SIG-M5 treated with dmso at 0.1 percent for 504 hours (cell line): ENCODE measurements around the gene LAIR2.
A peak's percentile ranks its signal among the peaks of the same experiment; 100 is the strongest.

ENCODE experiments used
- DNase-seq: peaks from one replicate; lab custom pipeline; 2025; ENCODE audit not compliant: unreplicated experiment; lab: John Stamatoyannopoulos, UW

LAIR2 gene, protein sequence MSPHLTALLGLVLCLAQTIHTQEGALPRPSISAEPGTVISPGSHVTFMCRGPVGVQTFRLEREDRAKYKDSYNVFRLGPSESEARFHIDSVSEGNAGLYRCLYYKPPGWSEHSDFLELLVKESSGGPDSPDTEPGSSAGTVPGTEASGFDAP

GRCh38 chr19:54502518-54503048 is at the start of gene LAIR2:
TSS of gene LAIR2 (plus strand) at chr19:54502831. CDS start at chr19:54502919, 88 bp downstream.
- no peak for DNase-seq

GRCh38 chr19:54453921-54454780 is 48.5 kb upstream of the LAIR2 start:
- DNase-seq, result no peak

DNA sequence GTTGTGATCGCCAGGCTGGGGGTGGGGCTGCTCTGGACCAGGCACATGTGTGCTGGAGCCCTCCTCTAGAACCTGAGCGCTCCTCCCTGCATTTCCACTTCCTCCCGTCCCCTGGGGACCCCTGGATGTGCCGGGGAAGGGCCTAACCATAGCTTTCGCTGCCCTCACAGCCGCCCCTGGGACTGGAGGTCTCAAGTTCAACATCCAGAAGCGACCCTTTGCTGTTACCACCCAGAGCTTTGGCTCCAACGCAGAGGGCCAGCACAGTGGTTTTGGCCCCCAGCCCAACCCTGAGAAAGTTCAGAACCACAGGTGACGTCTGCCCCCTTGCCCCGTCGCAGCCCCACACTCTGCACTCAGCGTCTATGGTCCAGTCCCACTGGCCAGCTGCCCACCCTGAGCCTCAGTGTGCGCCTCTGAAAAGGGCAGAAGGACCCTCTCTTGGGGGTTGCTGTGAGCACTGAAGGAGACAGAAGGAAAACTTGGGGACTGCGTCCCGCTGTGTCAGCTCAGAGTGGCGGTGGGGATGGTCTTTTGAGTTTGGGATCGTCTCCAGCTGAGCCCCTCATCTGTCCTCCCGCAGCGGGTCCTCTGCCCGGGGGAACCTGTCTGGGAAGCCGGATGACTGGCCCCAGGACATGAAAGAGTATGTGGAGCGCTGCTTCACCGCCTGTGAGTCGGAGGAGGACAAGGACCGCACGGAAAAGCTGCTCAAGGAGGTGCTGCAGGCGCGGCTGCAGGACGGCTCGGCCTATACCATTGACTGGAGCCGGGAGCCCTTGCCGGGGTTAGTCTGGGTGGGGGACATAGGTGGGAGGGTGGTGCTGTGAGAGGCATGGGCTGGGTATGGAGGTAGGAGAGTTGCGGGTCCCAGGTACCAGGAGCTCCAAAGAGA is 47.6 kb upstream of the LAIR2 start:
- DNase-seq, result no peak

DNA sequence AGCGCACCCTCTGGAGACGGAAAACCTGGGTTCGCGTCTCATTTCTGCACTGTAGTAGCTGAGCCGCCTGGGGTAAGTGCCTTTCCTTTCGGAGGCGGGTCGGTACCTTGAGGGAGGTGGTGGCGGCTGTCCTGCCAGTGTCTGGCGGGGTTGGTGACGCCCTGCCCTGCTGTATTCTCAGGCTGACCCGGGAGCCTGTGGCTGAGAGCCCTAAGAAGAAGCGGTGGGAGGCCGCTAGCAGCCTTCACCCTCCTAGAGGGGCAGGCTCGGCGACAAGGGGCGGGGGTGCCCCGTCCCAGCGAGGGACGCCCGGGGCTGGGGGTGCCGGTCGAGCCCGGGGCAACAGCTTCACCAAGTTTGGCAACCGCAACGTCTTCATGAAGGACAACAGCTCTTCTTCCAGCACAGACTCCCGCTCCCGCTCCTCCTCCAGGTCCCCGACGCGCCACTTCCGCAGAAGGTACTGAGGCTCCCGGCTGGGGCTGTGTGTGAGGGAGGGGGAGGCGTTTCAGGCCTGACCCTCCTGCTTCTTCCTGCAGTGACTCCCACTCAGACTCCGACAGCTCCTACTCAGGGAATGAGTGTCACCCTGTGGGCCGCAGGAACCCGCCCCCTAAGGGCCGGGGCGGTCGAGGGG is 46.7 kb upstream of the LAIR2 start:
- DNase-seq, result no peak

- no peak for DNase-seq
Measured at GRCh38 chr19:54456423-54457373, 45.9 kb upstream of the LAIR2 start.

- DNase-seq, result no peak
Measured at GRCh38 chr19:54457773-54458647, 44.6 kb upstream of the LAIR2 start.

- DNase-seq, result no peak
Measured at GRCh38 chr19:54458648-54459281, 43.9 kb upstream of the LAIR2 start.

DNA sequence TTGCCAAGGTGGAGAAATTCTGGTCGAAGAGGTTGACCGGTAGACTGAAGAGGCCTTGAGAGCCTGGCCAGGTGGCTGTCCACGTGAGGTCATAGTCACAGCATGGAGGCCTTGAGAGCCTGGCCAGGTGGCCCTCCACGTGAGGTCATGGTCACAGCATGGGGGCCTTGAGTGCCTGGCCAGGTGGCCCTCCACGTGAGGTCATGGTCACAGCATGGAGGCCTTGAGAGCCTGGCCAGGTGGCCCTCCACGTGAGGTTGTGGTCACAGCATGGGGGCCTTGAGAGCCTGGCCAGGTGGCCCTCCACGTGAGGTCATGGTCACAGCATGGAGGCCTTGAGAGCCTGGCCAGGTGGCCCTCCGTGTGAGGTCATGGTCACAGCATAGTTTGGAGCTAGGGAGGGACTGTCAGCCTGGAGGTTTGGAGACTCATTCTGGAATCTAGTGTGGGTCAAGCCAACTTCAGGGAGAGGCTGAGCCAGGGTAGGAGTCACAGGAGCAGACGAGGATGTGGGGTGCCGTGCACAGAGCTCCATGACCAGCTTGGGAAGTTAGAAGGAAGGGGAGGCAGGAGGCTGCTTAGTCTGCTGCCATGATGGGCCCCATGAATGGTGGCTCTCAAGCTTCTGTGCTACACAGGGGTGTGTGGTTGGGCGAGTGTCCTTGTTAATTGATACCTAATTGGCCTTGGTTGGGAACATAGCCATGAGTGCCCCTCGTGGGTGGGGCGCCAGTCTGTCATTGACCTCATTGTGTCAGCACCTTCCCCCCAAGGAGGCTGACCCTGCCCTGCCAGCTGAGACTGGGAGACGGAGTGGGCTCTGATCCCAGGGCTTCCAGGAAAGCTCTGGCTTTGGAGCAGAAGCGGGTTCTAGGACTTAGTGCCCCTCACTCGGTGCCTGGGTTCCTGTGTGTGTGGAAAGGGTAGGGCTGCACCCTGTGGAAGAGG is 43.1 kb upstream of the LAIR2 start:
- no peak for DNase-seq

DNA sequence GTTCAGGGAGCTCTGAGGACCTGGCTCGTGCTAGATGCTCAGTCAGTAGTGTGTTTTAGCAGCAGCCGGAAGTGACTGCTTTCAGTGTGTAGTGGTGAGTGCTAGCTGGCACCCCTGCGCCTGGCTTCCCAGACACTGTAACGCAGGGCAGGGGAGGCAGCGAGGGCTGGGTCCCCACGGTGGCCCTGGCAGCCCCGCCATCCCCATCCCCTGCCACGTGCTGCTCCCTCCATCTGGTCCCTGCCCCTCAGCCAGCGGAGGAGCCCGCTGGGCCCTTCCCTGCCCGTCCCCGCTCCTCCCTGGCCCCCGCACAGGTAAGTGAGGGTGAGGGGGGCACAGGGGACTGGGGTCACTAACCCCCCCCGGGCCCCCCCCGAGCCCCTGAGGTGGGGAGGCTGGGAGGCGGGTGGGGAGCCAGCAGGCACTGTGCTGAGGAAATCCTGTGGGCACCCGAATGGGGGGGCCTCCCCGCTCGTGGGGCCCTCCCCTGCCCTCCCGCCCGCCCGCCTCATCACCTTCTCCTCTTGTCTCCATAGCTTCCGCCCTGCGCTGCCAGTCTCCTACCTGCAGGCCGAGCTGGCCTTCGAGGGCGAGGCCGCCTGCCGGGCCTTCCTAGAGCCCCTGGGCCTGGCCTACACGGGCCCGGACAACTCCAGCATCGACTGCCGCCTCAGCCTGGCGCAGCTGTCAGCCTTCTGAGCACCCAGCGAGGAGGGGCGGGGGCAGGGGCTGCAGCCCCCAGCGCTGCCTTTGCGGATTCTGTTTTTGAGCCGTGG is 42.2 kb upstream of the LAIR2 start:
- no peak for DNase-seq

DNA sequence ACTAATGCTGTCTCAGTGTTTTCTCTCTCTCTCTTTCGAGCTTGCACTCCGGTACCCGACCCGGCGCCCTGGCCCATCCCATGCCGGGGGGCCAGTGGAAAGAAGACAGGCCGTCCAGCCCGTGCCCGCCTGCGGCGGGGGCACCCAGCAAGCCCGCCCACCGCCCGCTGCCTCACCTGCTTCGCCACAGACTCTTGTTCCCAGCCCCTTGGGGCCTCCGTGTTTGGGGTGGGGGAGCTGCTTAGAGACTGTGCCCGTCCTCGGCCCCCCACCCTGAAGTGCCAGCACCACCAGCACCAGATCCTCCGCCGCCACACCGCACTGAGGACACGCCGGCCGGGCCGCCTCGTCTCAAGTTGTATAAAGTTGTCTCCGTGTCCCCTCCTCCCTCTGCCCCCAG is 41.4 kb upstream of the LAIR2 start:
- no peak for DNase-seq

GRCh38 chr19:54461613-54462012 is 41.0 kb upstream of the LAIR2 start:
- no peak for DNase-seq

- no peak for DNase-seq
Measured at GRCh38 chr19:54462047-54462654, 40.5 kb upstream of the LAIR2 start.

GRCh38 chr19:54462655-54463530 is 39.7 kb upstream of the LAIR2 start:
- peak; percentile 64 for DNase-seq

DNA sequence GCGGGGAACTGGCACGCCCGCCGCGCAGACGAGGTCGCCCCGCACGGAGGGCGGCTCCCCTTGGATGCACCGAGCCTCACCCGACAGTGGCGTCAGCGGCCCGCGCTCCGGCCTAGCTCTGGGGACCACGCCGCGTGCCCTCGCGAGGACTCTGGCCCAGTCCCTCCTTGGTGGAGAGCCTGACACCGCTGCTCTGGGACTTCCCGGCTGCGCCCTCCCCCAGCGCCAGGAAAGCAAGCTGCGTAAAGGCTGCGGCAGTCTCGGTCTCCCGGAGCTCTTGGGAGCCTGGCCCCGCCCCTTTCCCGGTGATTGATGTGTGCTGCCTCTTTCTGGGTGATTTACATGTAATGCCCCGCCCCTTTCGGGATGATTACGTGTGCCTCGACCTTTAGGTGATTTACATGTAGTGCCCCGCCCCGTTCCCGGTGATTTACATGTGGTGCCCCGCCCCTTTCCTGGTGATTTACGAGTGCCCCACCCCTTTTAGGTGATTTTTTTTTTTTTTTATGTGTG is 39.0 kb upstream of the LAIR2 start, which contains the start of gene LENG9:
Gene LENG9 (minus strand): TSS at position 248 of the 513 bp plus-strand sequence. CDS start 252 bp downstream, outside the sequence.
- peak; percentile 100 for DNase-seq
